Stimulated activated naive CD8-positive, alpha-beta T cell treated with anti-CD3 and anti-CD28 coated beads, Interleukin-15, Interleukin-2, amounts not matched to agents 100 ng/mL and 50 ng/mL, for 24 hours (primary cell): ENCODE data around the gene GTF2F1.
A peak's percentile ranks its signal among the peaks of the same experiment; 100 is the strongest.

ENCODE experiments used
- H3K27ac Mint-ChIP-seq: one replicate; pipeline ENCODE4 v1.8.0; 2021; ENCODE audit warnings: mild to moderate bottlenecking, mixed read lengths
- H3K27me3 Mint-ChIP-seq: one replicate; pipeline ENCODE4 v1.8.0; 2021; ENCODE audit warnings: mixed read lengths
- H3K36me3 Mint-ChIP-seq: one replicate; pipeline ENCODE4 v1.8.0; 2021; ENCODE audit warnings: low read depth, mixed read lengths
- H3K4me1 Mint-ChIP-seq: one replicate; pipeline ENCODE4 v1.8.0; 2021; ENCODE audit warnings: low read depth, mixed read lengths
- H3K4me3 Mint-ChIP-seq: one replicate; pipeline ENCODE4 v1.8.0; 2021; ENCODE audit warnings: mild to moderate bottlenecking, mixed read lengths
- H3K9me3 Mint-ChIP-seq: one replicate; pipeline ENCODE4 v1.8.0; 2021; ENCODE audit warnings: mixed read lengths

GTF2F1 gene

DNA sequence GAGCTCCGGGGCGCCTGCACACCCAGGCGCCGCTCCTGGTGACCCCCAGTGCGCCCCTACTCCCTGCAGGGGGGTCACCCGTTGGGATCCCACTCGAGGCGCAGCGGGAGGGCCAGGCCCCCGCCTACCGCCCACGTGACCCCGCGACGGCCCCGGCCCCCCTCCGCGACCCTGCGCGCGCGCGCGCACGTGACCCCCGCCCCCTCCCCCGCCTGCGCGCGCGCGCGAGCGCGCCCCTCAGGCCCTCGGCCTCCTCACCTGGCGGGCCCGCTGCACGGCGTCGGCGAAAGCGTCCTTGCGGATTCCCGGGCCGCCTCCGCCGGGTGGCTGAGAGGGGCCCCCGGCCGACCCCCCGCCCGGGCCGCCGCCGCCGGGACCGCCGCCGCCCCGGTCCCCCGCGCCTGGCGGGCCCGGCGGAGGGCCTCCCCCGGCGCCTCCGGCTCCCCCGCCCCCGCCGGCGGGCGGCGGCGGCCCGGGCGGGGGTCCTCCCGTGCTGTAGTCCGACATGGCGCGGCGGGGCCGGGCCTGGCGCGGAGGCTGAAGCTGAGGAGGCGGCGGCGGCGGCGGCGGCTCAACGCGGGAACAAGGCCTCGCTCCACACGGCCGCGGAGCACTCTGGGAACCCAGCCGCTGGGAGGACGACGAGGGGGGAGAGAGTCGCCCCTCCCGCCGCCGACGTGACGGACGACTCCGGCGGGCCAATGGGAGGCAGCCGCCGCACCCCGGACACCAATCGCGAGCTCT lies 31.4 kb upstream of the GTF2F1 start, which contains the start of gene KHSRP:
Gene KHSRP (minus strand): TSS at position 617 of the 744 bp plus-strand sequence. CDS start 110 bp downstream, at position 507.
- Mint-ChIP-seq H3K4me3 (peak within 1 kb of the TSS; percentile 91), H3K9me3 (no peaks in the 10 kb centered on the region)

DNA sequence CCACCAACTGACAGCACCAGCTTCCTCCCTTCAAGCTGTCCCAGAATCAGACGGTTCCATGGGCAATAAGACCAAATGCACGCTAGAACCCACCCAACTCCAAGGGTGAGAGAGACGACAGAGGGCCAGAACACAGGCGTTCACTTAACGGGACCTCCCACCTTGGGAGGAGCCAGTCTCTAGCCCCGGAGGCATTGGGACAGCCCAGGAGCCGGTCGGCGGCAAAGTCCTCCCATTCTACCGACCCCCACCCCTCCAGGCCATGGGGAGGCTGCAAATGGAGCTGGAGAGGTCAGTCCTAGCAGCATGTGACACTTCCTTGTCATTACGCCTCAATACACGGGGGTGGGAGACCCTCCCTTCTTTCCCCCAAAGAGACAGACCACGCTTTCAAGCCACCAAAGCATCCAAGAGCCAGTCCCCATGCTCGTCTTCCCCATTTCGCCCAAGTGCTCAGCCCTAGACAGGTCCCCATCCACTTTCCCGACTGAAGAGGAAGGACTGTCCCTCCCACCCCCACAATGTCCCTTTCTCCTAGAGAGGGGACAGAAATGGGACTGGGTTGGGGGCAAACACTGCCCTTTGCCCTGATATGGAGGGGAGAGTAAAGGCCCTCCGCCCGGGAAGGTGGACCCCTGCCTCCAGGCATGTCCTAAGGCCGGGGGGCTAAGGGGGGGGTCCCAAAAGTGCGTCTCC lies 30.7 kb upstream of the GTF2F1 start:
- peak overlapping the region; percentile 88 for H3K27ac Mint-ChIP-seq
- H3K36me3 Mint-ChIP-seq: peaks cover 40% of the 10 kb centered on the region

More for the DNA sequence above, 31.4 kb upstream of the GTF2F1 start, which contains the start of gene KHSRP:
- peaks cover 34% of the 10 kb centered on the region for H3K36me3 Mint-ChIP-seq
- no peaks in the 10 kb centered on the region for H3K27me3 Mint-ChIP-seq
- H3K4me1 Mint-ChIP-seq: peaks cover 37% of the 10 kb centered on the region
- H3K27ac Mint-ChIP-seq: peak within 1 kb of the TSS; percentile 90

DNA sequence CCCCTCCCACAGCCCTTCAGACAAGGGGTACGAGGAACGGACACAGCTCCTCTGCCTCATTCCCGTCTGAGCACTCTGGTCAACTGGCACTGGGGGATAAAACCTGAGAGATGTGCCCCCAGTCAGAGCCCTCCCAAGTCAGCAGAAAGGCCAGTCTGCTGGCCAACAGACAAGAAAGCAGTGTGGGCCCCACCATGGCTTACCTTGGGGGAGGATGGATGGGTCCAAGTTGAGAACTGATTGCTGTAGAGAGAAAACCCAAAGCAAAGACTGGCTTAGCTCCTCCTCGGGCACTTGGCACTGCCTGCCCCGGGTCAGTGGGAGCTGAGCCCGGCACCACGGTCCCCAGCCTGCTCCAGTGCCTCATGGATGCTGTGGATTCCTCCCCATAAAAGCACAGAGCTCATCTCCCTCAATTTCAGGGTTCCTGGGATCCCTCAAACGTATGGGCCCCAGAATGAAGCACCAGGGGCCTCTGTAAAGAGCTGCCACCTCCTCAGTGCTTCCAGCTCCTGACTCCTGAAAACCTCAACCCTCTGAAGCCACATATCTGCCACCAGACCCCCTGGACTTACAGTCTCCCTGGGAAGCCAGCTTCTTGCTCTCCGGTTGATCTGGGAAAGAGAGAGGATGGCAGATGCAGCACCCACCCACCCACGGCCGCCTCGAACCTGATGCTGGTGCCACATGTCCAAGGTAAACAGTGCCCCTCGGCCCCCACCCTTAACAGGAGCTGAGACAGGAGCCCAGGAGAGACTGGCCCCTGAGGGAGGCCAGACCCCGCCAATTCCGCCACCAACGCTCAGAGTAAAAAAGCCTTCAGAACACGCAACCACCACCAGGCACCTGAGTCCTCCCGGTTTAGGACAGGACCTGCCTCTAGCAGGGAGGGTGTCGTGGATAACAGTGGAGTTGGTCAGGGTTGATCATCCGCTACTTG lies 28.4 kb upstream of the GTF2F1 start:
- Mint-ChIP-seq H3K9me3 (no peaks in the 10 kb centered on the region), H3K4me3 (no peak overlapping the region), H3K4me1 (peaks cover 37% of the 10 kb centered on the region), H3K36me3 (peaks cover 61% of the 10 kb centered on the region), H3K27ac (no peak overlapping the region), H3K27me3 (no peaks in the 10 kb centered on the region)

More for the DNA sequence above, 30.7 kb upstream of the GTF2F1 start:
- Mint-ChIP-seq H3K27me3 (no peaks in the 10 kb centered on the region), H3K4me1 (peaks cover 37% of the 10 kb centered on the region), H3K4me3 (peak overlapping the region; percentile 91), H3K9me3 (no peaks in the 10 kb centered on the region)

DNA sequence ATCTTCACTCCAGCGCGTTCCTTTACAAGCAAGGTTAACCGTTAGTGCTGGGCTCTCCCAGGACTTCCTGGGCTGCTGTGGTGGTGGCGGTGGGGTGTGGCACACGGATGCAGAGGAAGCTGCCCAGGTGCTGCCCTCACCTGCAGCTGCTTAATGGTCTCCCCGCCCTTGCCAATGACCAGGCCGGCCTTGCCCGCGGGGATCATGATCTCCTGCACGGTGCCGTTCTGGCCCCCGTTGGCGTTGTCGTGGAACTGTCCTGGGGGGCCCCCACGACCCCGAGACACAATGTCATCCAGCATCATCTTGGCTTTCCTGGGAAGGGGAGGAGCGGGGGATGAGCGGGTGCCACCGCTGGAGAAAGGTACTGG lies 25.6 kb upstream of the GTF2F1 start:
- Mint-ChIP-seq H3K27ac (no peak overlapping the region), H3K9me3 (no peaks in the 10 kb centered on the region), H3K36me3 (peaks cover 79% of the 10 kb centered on the region), H3K4me3 (no peak overlapping the region), H3K27me3 (no peaks in the 10 kb centered on the region), H3K4me1 (peaks cover 25% of the 10 kb centered on the region)

DNA sequence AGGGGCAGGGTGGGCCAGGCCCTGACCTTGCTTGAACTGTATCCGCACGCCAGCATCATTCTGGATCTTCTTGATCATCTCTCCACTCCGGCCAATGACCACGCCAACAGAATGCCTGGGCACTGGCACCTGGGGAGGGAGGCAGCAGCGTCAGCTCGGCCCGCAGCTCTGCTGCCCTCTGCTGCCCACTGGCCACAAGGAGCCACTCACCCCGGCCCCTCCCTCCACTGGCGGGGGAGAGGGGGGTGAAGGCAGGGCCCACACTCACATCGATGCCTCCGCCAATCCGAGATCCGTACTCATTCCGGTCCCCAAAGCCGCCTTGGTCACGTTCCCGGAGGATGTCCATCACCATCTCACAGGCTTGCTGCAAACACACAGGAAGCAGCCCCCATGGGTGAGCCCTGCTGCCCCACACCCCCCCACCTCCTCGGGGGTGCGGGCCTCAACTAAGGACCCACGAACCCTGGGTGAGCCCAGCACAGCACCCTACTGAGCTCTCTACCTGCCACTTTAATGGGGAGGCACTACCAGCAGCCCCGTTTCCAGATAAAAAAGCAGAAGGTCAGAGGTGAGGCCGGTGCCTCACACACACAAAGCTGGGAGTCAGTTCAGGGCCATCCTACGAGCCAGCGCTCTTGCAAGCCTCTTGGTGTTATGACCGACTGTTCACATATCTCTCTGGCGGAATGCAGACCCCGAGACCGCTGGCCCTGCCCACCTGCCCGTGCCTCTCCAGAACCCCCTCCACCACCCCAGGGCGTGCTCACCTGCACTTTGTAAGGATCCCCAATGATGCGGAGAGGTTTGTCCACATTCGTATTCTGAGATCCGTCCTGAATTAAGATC lies 25.0 kb upstream of the GTF2F1 start:
- Mint-ChIP-seq H3K36me3 (peaks cover 79% of the 10 kb centered on the region), H3K9me3 (no peaks in the 10 kb centered on the region), H3K27me3 (no peaks in the 10 kb centered on the region), H3K4me3 (no peak overlapping the region), H3K4me1 (peaks cover 18% of the 10 kb centered on the region), H3K27ac (no peak overlapping the region)

DNA sequence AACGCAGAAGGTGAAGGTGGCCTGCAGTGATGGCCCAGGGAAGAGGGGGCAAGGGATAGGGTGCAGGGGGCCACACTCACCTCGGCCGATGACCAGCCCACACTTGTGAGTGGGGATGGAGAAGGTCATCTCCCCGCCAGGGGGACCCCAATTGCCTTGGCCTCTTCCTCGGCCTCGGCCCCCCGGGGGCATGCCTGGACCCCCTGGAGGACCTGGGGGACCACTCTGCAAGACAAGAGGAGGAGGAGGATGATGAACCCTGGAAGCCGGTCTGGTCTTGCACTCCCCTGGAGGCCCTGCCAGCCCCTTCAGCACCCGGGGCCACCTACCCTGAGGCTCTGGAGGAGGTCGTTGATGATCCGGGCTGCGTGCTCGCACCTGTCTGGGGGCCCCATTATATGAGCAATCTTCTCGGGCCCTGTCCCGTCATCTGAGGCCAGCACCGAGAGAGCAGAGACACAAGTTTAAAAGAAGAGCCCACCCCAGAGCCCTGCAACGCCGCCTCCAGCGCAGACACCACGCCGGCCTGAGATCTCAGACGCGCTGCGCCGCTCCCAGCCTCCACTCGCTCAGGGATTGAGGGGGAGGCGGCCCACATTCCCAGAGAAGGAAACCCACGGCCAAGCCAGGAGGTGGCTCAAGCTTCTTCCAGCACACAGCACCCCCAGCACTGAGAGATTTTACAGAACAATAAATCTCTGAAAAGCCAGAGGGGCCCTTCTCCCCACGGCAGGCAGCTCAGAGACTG lies 23.9 kb upstream of the GTF2F1 start:
- H3K4me1 Mint-ChIP-seq: peaks cover 7% of the 10 kb centered on the region
- no peak overlapping the region for H3K4me3 Mint-ChIP-seq
- H3K27ac Mint-ChIP-seq: no peak overlapping the region
- H3K9me3 Mint-ChIP-seq: no peaks in the 10 kb centered on the region
- H3K27me3 Mint-ChIP-seq: no peaks in the 10 kb centered on the region
- H3K36me3 Mint-ChIP-seq: peaks cover 74% of the 10 kb centered on the region

DNA sequence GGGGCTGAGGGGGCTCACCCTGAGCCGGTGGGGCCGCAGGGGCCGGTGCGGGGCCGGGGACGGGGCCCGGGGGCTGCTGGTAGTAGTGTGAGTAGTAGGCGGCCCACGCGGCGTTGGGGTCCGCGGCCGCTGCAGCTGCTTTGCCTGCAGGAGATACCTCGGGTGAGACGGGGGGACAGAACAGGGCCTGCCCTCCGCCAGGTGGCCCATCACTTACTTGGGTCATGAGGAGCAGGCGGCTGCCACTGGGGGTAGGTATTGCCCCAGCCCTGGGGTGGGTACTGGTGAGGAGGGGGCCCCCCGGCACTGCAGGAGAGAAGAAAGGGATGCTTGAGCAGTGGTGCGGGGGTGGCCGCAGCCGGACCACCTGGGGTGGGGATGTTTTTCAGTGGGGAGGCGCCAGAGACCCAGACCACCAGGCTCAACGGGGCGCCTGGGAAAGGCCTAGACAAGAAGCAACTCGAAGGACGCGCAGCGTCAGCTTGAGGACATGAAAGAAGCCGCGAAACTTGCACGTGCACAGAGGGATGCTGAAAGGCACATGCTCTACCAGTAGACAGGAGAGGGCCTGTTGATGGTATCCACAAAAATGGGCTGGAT lies 22.7 kb upstream of the GTF2F1 start:
- Mint-ChIP-seq H3K36me3 (peaks cover 65% of the 10 kb centered on the region), H3K4me3 (no peak overlapping the region), H3K27ac (no peak overlapping the region), H3K27me3 (no peaks in the 10 kb centered on the region), H3K9me3 (no peaks in the 10 kb centered on the region), H3K4me1 (no peaks in the 10 kb centered on the region)

DNA sequence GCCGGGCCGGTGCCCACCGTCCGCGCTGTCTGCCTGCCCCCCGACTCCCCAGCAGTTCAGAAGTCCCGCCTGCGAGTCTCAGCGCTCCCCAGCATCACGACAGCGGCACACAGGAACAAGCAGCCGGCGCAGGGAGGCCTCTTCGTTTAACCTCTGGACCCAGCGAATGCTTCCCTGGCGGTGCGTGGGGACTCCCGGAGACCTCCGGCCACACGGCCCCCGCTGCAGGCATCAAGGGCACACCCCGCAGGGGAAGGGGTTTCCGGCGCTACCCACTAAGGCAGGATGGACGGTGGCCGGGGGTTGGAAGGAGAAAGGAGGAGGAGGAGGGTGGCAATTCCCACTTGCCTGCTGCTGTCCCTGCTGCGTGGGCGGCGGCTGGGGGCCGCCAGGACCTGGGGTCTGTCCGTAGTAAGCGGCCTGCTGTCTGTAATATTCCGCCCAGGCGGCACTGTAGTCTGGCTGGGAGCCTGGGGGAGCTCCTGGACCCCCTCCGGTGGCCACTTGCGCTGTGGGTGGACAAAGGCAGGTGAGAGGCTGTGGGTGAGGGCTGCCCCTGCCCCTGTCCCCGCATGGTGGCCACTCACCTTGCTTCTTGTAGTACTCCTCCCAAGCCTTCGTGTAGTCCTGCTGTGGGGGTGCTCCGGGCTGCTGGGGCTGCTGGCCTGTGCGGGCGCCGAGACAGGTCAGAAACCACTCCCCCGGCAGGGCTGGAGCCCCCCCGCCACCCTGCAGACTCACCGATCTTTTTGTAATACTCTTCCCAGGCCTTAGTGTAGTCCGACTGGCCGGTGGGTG lies 22.0 kb upstream of the GTF2F1 start:
- no peak overlapping the region for H3K4me3 Mint-ChIP-seq
- no peaks in the 10 kb centered on the region for H3K27me3 Mint-ChIP-seq
- H3K4me1 Mint-ChIP-seq: no peaks in the 10 kb centered on the region
- peaks cover 58% of the 10 kb centered on the region for H3K36me3 Mint-ChIP-seq
- no peaks in the 10 kb centered on the region for H3K9me3 Mint-ChIP-seq
- no peak overlapping the region for H3K27ac Mint-ChIP-seq

DNA sequence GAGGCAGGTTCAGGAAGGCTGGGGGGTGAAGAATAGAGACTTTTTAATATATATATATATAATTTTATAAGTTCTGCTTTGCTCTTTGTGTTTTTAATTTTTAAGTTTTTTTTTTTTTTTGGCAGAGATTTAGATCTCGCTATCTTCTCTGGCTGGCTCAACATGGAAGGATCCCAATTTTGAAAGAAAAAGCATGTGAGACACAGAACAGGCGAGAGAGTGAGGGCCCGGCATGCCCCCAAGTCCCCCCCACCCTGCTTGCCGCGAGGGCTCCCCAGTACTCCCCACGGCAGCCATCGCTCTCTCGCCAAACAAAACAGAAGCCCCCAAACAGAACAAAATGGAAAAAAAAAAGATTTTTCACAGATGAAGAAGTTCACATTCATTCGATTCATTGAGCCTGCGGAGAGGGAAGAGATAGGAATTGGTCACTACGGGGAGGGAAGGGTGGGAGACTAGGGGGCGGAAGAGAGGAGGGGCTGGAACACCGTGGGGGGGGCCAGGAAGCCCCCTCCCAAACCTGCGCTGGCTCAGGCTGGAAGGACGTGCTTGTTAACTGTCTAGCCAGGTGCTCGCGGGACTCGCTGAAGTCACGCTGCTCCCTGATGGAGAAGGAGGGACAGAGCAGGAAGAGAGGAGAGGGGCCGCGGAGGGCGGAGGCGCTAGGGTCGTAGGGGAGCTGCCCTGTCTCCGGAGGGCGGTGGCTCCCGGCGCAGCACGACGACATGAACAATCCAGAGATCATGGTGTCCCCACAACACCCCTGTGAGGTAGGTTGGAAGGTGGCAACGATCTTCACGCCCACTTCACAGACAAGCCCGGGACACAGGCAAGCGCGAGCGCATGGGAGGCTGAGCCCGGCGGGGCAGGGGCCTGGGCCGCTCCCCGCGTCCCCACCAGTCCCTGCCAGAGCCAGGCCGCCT lies 21.0 kb upstream of the GTF2F1 start:
- H3K9me3 Mint-ChIP-seq: no peaks in the 10 kb centered on the region
- no peak overlapping the region for H3K27ac Mint-ChIP-seq
- no peaks in the 10 kb centered on the region for H3K4me1 Mint-ChIP-seq
- H3K27me3 Mint-ChIP-seq: no peaks in the 10 kb centered on the region
- peaks cover 52% of the 10 kb centered on the region for H3K36me3 Mint-ChIP-seq
- H3K4me3 Mint-ChIP-seq: no peak overlapping the region

DNA sequence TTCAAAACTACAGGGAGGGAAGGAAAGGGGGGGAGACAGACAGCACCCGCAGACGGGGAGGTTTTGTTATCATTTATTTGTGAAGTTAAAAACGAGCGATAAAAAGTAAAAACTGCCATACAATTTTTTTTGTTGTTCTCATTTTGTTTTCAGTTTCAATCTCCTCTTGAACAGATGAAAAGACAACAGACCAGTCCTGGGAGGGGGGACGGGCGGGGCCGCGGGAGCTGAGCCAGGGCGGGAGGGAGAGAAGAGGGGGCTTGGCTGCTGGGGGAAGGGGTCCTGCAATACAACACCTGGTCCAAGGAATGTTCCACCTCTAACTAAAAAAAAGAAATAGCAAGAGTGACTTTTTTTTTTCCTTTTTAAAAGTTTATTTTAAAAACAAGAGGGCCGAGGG lies 20.3 kb upstream of the GTF2F1 start:
- no peaks in the 10 kb centered on the region for H3K9me3 Mint-ChIP-seq
- H3K4me3 Mint-ChIP-seq: no peak overlapping the region
- H3K4me1 Mint-ChIP-seq: no peaks in the 10 kb centered on the region
- H3K27me3 Mint-ChIP-seq: no peaks in the 10 kb centered on the region
- H3K36me3 Mint-ChIP-seq: peaks cover 45% of the 10 kb centered on the region
- no peak overlapping the region for H3K27ac Mint-ChIP-seq

DNA sequence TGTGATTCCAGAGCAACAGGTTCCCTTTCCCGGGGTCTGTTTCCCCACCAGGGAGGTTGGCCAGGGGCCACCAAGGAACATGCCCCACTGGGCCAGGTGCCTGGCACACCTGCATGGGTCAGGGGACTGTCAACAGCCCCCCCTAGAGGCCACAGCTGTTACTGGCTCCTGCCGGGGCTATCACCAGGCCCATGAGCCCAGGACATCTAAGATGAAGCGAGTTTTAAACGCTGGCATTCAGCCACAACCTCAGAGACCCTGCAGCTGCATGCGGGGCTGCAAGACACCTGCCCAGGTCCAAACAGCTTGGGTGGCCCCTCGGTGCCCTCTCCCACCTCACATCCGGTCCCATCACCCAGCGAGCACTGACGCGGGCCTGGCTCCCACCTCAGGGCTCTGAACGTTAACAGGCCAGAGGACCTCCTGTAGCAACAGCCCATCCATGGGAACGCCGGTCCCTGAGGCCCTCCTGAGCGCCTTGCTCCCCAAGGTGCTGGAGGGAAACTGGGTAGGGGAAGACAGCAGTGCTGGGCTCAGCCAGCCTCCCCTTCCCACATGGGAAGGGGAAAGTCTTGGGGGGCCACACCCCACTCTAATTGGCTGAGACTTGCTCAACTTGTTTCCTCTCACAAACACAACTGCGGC lies 19.6 kb upstream of the GTF2F1 start:
- Mint-ChIP-seq H3K36me3 (peaks cover 40% of the 10 kb centered on the region), H3K4me3 (no peak overlapping the region), H3K27ac (no peak overlapping the region), H3K9me3 (no peaks in the 10 kb centered on the region), H3K4me1 (no peaks in the 10 kb centered on the region), H3K27me3 (no peaks in the 10 kb centered on the region)

DNA sequence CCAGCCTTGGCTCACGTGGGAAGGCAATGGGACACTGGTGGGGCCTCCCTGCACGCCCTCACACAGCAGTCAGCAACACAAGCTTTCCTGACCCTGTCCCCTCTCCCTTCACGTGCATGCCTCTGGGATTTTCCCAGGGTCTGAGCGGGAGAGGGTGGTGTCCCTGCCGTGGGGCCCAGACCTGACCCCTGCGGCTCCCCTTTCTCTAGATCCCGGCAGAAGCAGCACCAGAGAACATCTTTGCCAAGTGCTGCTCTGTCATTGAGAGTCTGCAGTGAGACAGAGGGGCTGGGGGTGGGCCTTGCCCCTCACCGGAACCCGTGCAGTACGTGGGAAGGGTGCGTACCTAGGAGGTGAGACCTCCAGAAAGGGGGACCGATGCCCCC lies 19.1 kb upstream of the GTF2F1 start:
- Mint-ChIP-seq H3K27ac (no peak overlapping the region), H3K9me3 (no peaks in the 10 kb centered on the region), H3K27me3 (no peaks in the 10 kb centered on the region), H3K4me3 (no peak overlapping the region), H3K4me1 (no peaks in the 10 kb centered on the region), H3K36me3 (peaks cover 35% of the 10 kb centered on the region)
